ENCODE measurements around the gene ATP2C2.

The ATP2C2 gene

GRCh38 chr16:84321932-84322331 lies 46.4 kb upstream of the ATP2C2 start:
- no peak for DNase-seq (ENCODE audit: low read depth in 1 of 2, low spot score in 1 of 2)
- no peak for TF ChIP-seq POLR2AphosphoS5 (IDR thresholded peaks at IDR 0.05; ENCODE audit: low read depth)
- no peak for TF ChIP-seq CTCF (IDR thresholded peaks at IDR 0.05; ENCODE audit: insufficient read depth, low read length)
- no peak for TF ChIP-seq SPI1 (IDR thresholded peaks at IDR 0.05; ENCODE audit: borderline replicate concordance, low read depth)
- no peak for TF ChIP-seq REST (IDR thresholded peaks at IDR 0.05; ENCODE audit: insufficient replicate concordance, low read depth)
- no peak for TF ChIP-seq GABPA (IDR thresholded peaks at IDR 0.05; ENCODE audit: low read depth)
- Histone ChIP-seq H3K27me3 (ENCODE audit: insufficient read depth, poor library complexity, severe bottlenecking) (no peaks in the 10 kb centered on the region), H3K27ac (replicated peaks) (no peak overlapping the region), H3K4me3 (replicated peaks; ENCODE audit: insufficient read depth, low read length) (no peak overlapping the region)

- Histone ChIP-seq H3K27ac (replicated peaks) (no peak overlapping the region), H3K27me3 (ENCODE audit: insufficient read depth, poor library complexity, severe bottlenecking) (no peaks in the 10 kb centered on the region), H3K4me3 (replicated peaks; ENCODE audit: insufficient read depth, low read length) (no peak overlapping the region)
- TF ChIP-seq GABPA (IDR thresholded peaks at IDR 0.05; ENCODE audit: low read depth) (no peak), SPI1 (IDR thresholded peaks at IDR 0.05; ENCODE audit: borderline replicate concordance, low read depth) (no peak), POLR2AphosphoS5 (IDR thresholded peaks at IDR 0.05; ENCODE audit: low read depth) (no peak), CTCF (IDR thresholded peaks at IDR 0.05; ENCODE audit: insufficient read depth, low read length) (no peak), REST (IDR thresholded peaks at IDR 0.05; ENCODE audit: insufficient replicate concordance, low read depth) (no peak)
- DNase-seq (ENCODE audit: low read depth in 1 of 2, low spot score in 1 of 2): no peak
Observed at GRCh38 chr16:84322749-84323148, 45.6 kb upstream of the ATP2C2 start.

GRCh38 chr16:84323606-84324005 lies 44.7 kb upstream of the ATP2C2 start:
- H3K4me3 ChIP-seq (replicated peaks; ENCODE audit: insufficient read depth, low read length): no peak overlapping the region
- DNase-seq (ENCODE audit: low read depth in 1 of 2, low spot score in 1 of 2): peak; percentile 17 to 39
- no peak overlapping the region for H3K27ac ChIP-seq (replicated peaks)
- TF ChIP-seq SPI1 (IDR thresholded peaks at IDR 0.05; ENCODE audit: borderline replicate concordance, low read depth) (no peak), POLR2AphosphoS5 (IDR thresholded peaks at IDR 0.05; ENCODE audit: low read depth) (no peak)
- H3K27me3 ChIP-seq (ENCODE audit: insufficient read depth, poor library complexity, severe bottlenecking): no peaks in the 10 kb centered on the region

- Histone ChIP-seq H3K27me3 (ENCODE audit: insufficient read depth, poor library complexity, severe bottlenecking) (no peaks in the 10 kb centered on the region), H3K27ac (replicated peaks) (no peak overlapping the region), H3K4me3 (replicated peaks; ENCODE audit: insufficient read depth, low read length) (no peak overlapping the region)
- no peak for TF ChIP-seq CTCF (IDR thresholded peaks at IDR 0.05; ENCODE audit: insufficient read depth, low read length)
- no peak for TF ChIP-seq REST (IDR thresholded peaks at IDR 0.05; ENCODE audit: insufficient replicate concordance, low read depth)
- TF ChIP-seq POLR2AphosphoS5 (IDR thresholded peaks at IDR 0.05; ENCODE audit: low read depth): no peak
- TF ChIP-seq GABPA (IDR thresholded peaks at IDR 0.05; ENCODE audit: low read depth): no peak
- no peak for TF ChIP-seq SPI1 (IDR thresholded peaks at IDR 0.05; ENCODE audit: borderline replicate concordance, low read depth)
- DNase-seq (ENCODE audit: low read depth in 1 of 2, low spot score in 1 of 2): no peak
Observed at GRCh38 chr16:84324434-84325262, 43.7 kb upstream of the ATP2C2 start.

Data from HL-60 (cell line).